ELR (cell line): ENCODE results near the gene MAOA.
A peak's percentile ranks its signal among the peaks of the same experiment; 100 is the strongest.
"Not testable (repeated sequence)": the region's sequence is repeated elsewhere in the genome, so short reads cannot be mapped to it uniquely, and the experiment has no call there.

ENCODE experiments used
- DNase-seq: peaks from one replicate; pipeline ENCODE4 v3.0.0-alpha.2; 2015; ENCODE audit warnings: low read depth

Gene MAOA

DNA sequence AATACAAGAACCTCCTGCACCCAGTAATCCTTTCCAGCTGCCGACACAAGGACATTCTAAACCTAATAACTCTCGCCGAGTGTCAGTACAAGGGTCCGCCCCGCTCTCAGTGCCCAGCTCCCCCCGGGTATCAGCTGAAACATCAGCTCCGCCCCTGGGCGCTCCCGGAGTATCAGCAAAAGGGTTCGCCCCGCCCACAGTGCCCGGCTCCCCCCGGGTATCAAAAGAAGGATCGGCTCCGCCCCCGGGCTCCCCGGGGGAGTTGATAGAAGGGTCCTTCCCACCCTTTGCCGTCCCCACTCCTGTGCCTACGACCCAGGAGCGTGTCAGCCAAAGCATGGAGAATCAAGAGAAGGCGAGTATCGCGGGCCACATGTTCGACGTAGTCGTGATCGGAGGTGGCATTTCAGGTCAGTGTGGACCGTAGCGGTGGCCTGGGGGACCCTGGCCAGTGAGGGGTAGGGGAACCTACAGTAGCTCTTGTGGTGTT, at the start of gene MAOA:
MAOA (plus strand) TSS at position 295 of the 490 bp plus-strand sequence; CDS start at position 338, 43 bp downstream.
- DNase-seq = no peak

DNA sequence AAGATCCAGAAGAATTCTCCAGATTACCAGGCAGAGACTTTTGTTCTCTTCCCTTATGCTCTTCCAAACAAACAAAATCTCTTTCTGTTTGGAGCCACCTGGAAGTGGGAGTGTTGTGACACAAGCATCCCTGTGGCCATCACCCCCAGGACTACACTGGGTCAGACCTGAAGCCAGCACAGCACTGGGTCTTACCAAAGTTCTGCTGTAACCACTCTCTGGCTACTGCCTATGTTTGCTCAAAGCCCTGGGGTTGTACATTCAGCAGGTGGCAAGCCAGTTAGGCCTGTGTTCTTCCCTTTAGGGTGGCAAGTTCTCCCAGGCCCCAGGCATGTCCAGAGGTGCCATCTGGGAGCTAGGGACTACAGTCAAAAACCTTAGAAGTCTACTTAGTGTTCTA, 43.7 kb upstream of the MAOA start:
- no peak for DNase-seq

DNA sequence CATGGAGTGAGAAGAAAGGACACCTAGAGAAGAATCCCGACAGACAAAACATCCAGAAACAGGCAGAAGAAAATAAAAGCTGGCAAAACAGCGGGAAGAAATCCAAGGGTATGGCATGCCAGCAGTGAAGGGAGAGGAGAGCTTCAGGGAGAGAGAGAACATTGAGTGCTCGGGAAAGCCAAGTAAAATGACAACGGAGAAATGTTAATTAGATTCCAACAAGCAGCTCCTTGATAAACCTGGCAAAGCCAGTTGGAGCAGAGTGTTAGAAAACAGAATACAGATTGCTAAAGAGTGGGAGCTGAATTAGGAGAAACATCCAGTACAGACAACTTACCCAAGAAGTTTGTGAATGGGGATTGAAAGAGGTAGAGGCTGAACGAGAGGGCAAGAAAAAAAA, 40.4 kb upstream of the MAOA start:
- no peak for DNase-seq

DNA sequence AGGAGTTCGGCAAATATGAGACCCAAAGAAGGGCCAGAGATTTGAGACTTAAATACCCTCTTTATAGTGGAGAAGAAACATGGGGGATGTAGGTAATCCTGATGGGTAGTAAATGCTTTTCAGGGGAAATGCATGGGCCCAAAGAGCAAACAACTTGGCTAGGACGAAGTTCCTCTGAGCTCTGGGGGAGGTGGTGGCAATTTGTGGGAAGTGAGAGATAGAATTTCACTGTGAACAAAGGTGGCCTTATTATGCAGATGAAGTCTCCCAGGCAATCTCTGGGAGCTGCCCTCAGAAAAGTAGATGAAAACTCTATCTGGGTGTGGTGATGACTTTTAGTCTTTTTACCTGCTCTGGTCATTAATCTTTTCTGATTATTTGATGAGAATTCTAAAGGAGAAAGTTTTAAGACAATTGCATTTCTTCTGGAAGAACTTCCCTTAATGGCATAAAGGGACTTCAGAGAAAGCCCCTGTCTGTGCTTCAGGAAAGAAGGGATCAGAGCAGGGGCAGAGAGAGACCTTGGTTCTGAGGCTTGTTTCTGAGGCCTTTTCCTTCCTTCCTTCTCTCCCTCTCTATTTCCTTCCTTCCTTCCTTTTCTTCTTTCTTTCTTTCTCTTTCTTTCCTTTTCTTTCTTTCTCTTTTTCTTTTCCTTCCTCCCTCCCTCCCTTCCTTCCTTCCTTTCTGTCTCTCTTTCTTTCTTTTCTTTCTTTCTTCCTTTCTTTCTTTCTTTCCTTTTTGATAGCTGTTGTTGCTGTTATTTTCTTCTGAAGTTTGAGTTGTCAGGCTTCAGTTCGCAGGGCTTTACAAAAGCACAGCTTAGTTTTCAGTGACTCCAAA, 37.5 kb upstream of the MAOA start:
- DNase-seq = no peak

DNA sequence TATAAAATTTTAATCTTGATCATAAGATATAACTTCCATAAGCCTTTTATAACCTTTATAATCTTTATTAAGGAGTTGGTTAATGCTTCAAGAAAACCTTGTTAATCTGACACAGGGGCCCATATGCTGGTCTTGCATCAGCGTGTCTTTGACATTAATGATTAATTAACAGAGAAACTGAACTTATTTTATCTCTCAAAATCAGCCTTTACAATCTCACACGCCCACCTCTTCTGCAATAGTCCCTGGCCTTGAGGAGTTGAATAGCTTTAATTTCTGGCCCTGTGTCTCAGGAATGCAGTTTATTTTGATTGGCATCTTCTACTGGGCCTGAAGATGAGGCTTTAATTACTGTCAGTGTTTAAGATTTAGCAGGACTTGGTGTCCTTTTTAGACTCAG, 36.2 kb upstream of the MAOA start:
- DNase-seq = not testable (repeated sequence)

DNA sequence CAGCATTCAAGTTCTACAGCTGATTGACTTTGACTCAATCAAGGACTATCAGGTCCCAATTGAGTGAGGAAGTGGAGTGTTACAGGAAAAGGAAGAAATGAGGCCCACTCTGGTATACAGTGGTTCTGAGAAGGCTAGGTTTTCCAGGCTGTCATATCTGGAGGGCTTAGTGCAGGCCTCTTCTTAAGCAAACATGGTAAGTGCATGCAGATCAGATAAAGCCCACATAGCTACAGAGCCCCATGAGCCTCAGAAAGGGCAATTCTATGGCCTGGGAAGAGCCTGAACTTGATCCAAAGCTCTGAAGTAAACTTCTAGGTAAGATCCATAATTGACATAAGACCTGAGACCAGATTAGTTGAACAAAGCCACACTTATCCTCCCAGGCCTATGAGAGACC, 29.0 kb upstream of the MAOA start:
- DNase-seq = no peak

DNA sequence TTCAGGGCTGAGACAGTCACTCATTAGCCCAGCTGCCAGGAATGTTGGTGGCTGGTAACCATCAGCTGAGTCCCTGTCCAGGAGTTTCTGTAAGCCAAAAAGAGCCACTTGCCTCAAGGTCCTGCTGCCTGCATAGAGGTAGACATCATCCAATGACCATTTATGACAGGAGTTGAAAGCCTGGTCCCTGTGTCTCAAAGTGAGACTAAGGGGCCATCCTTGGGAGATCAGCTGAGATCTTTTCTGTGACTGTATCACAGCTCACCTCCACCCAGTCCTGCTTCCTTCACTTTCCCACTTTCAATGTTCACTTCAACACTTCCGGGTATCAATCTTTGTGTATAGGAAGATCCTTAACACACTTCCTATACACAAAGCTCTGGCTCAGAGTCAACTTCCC, 28.4 kb upstream of the MAOA start:
- no peak for DNase-seq

DNA sequence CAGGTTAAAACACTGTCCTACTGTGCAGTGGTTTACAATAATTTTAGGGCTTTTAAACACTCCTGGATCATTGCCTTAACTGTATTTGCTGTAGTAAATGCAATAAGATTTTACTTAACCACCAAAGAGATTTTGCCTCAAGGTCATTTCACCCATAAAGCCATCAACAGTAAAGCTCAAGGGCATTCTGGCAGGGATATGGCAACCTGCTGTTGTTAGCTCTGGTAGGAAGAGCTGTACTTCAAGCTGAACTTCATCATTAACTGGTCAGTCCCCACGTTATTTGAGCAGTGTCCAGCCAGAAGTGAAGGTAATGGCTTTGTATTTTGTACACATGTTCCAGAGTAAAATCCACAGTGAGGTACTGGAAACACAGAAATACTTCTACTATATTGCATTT, 26.9 kb upstream of the MAOA start:
- DNase-seq = no peak

DNA sequence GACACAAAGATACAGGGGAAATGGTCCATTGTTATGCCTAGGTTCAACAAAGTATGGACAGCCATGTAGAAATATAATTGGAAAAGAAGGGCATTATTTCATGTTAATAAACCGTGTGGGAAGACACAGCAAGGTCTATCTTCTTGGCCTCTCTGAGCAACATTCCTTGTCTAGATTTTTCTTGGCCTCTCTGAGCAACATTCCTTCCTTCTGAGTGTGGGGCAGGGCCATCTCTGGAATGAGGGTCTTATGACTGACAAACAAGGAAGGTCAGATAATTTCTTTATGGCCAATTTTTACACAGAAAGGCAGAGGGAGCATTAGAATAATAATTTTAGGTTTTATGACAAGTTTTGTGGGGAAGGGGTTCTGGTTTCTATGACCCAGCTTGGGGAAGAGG, 24.3 kb upstream of the MAOA start:
- DNase-seq = no peak

DNA sequence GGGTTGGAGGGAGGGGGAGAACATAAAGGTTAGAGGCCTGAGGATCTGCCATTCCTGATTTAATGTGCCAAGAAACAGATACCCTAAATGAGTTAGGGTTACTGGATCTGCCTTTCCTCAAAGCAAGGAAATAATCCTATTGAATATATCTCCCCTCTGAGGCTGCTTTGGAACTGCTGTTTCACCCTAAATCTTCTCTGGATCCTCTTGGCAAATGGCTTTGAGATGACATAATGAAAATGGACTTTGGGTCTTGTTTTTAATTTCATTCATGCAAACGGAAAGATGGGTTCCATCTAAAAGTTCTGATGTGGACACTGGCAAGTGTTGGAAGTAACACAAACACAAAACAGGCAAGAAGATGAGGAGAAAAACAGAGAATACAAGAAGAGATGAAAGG, 23.0 kb upstream of the MAOA start:
- DNase-seq = no peak

DNA sequence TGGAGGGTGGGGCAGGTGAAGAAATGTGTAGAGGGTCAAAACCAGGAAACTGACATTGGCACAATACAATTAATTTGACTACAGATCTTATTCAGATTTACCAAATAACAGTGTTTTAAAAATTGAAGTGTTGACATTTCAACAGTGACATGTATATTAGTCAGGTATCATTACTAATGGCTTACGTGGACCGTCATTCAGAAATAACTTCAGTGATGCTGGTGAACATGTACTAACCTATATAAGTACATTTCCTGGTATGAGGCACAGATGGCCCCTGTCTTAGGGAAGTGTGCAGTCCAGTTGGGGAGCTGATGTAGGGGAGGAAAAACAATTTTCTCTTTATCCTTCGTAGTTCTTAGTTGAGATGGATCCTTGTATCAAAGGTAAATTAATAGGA, 22.3 kb upstream of the MAOA start:
- DNase-seq = no peak

DNA sequence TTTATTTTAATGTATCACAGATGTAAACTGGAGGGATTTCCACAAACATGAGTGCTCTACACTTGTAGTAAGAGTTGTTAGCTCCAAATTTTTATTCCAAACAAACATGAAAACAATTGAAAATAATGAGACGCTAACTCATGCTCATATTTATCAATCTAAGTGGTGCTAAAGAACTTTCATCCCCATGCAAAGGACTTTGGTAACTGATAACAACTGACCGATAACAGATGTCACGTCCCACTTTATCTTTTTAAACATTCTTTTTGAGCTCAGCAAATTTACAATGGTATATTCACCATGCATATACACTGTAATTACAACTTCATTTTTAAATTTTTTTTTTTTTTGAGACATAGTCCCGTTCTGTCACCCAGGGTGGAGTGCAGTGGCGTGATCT, 15.6 kb upstream of the MAOA start:
- no peak for DNase-seq

DNA sequence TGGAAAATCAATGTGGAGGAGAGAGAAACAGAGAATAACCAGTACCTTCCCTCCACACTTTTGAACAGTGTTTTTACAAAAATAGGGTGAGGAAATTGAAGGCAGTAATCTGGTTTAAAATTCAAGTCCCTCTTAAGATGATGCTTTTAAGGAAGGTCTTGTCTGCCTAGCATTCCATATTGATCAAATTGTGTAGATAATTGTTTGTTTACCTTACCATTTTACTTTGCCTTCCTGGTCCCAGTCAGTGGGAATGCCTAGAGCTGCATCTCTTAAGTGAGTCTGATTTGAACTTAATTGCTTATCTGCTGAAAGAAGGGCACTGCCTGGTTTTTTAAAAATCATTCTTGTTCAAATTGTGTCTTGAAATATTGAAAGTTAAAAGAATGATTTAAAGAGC, 14.4 kb upstream of the MAOA start:
- DNase-seq = no peak

DNA sequence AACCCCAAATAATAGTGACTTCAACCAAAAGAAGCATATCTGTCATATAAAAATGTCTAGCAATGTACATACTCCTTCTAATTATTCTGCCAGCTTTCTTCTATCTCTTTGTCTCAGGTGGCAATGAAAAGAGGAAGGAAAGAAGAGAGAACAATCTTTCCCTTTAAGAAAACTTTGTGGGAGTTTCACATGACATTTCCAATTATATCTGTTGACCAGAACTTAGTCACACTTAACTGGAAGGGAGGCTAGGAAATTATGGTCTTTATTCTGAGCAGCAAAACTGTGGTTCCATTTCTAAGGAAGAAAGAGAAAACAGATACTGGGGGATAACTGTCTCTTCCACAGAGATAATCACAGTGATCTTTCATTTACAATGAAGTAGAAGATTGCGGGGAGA, 12.9 kb upstream of the MAOA start:
- no peak for DNase-seq

DNA sequence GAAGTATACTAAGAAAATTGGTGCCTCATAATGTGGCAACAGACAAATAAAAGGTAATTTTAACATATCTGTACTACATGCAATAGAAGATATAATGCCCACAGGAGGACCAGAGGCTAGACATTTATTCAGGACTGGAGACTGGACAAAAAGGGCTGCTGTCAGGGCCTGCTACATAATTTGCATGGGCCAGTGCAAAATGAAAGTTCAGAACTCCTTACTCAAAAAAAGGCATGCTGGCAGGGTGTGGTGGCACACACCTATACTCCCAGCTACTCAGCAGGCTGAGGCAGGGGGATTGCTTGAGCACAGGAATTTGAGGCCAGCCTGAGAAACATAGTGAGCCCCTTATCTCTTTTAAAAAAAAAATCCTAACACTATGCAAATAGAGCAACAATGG, 12.4 kb upstream of the MAOA start:
- DNase-seq = no peak

DNA sequence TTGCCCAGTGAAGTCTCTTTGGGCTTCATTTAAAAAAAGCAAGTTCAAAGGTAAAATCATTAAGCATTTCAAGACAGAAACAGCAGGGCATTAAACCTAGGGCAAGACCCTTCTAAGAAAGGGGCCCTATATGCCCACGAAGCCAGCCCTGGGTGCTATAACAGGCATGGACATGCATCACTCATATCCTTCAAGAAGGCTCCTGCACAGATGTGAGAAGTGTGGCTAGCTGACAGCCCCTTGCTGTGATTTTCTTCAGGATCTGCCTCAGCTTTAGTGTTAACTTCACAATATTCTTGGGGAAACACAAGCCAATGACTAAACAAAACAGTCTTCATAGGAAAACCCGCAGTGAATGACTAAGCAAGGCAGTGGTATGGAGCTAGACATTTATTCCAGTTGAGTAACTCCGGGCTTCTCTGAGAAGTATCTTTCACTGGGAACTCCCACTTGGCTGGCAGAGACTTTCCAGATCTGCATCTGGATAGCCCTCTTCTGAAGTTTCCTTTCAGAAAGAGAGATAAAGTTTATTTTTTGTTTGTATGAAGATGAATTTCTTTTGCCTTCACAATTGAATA, 11.9 kb upstream of the MAOA start:
- peak; percentile 38 for DNase-seq

DNA sequence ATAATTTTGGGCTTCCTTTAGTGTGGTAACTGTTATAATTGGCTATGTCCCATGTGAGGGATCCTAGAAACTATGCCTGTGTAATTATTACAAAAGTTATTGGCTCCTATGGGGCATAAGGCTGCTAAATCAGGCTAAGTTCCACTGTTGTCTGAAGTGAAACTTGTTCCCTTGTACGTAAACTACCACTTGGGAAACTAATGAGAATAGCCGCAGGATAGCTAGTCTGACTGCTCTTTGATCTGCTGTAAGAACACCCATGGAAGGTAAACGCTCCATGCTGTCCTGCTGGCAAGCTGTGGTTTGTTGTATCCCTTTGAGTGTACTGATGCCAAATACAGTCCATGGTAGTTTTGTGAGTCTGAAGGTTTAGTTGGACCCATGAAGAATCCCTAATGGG, 9.3 kb upstream of the MAOA start:
- no peak for DNase-seq

DNA sequence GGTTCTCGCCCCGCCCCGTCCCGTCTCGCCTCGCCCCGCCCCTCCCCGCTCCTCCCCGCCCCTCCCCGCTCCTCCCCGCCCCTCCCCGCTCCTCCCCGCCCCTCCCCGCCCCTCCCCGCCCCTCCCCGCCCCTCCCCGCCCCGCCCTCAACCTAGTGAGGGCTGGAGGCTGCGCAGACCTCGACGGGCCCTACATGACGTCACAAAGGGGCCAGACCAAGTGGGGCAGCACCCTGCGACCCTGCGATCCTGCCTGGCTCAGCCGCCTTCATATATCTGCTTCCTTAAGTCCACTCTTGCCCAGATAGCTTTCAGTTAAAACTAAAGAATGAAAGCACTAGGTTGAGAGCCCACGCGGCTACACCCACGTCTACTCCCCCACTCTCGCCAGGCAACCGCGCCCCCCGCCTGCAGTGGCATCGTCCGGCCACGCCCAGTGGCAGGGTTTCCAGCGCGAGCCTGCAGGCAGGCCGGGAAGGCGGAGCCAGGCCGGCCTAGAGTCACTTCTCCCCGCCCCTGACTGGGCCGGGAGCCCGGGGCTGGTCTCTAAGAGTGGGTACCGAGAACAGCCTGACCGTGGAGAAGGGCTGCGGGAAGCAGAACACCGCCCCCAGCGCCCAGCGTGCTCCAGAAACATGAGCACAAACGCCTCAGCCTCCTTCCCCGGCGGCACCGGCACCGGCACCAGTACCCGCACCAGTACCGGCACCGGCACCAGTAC, 1.5 kb upstream of the MAOA start:
- DNase-seq = peak; percentile 68

DNA sequence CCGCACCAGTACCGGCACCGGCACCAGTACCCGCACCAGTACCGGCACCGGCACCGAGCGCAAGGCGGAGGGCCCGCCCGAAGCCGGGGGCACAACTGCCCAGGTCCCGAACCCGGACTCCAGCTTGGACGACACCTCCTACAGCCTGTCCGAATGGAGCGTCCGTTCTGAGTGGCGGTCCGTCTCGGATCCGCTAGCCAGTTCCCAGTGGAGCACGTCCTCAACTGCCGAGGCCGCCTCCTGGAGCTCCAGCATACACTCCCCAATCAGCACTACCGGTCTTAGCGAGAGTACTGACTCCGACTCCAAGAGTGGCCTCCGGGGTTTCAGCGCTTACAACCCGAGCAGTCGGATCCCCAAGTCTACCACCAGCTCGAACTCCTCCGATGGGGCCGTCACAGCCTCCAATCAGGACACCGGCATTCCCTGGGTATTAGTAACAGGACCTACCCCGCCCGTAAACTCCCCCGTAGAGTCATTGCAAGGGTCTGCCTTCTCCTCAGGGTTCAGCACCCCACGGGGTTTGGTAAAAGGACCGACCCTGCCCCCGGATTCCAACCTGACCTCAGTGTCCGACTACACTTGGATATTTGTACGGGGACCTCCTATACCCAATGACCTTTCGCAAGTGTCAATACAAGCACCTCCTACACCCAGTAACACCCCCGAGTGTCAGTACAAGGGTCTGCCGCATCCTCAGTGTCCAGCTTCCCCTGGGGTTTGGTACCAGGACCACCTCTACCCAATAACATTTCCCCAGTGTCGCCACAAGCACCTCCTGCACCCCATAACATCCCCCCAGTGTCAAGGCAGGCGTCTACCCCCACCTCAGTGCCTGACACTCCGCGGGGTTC, 721 bp upstream of the MAOA start:
- DNase-seq = peak; percentile 14

DNA sequence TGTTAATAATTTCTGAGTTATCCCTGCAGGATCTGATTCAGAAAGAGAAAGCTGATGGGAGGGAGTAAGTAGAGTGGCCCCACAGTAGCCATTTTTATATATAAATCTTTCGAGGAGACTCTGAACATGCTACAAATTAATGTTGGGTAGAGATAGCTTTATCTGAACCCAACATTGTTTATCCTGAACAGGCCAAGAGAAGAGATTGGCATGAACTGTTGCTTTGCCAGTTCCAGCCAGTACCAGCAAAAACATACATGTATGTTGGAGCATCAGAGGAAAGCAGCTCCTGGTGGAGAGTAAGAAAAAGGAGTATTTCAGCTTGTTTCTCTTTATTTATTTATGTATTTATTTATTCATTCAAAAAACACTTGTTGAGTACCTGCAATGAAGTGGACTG, 1.6 kb downstream of the MAOA start:
- no peak for DNase-seq

DNA sequence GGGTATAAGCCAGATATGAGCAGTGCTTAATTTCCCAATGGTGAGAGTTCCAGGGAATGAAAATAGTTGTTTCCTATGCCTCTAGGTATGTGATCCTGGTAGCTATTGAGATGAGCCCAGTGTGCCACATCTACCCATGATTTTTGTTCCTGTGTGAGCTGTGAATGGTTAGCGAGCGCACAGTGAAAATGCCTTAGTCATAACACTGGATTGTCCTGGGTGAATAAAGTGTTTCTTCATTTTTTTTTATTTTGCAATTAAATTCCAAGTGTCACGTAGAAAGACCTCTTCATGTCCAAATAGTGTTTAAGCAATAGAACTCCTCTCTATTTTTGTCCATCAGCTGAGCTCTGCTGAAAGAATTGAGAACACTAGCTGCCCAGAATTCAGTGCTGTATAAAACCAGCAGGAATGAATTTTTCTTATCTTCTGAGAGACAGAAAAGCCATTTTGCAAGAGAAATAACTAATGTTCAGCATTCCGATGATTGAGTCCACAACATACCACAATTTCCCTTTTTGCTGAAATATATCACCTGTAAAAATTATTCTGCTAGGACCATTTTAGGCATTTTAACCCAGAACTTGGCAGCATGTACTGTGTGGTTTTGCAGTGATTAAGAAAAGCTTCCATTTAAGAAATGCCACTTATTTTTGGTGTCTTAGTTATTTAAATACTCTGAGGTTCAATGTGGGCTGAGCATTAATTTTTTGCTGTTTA, 5.6 kb downstream of the MAOA start:
- DNase-seq = no peak

DNA sequence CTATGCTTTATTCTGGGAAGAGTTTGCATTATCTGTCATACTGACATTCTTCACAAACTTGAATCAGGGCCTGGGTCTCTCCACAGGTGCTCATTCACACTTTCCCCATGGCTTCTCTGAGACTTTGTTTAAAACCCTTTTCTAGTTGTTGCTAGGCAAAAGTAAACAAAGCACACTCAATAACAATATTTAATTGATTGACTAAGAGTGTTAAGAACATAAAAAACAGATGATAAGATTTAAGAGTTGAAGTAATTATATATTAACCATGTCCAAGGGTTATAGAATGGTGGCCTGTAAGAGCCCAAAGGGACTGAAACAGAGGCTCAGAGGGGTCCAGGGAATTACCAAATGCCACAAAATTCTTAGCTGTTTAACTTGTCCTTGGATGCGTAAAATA, 7.1 kb downstream of the MAOA start:
- no peak for DNase-seq
